ENCODE data around the gene RTTN.

Gene RTTN

DNA sequence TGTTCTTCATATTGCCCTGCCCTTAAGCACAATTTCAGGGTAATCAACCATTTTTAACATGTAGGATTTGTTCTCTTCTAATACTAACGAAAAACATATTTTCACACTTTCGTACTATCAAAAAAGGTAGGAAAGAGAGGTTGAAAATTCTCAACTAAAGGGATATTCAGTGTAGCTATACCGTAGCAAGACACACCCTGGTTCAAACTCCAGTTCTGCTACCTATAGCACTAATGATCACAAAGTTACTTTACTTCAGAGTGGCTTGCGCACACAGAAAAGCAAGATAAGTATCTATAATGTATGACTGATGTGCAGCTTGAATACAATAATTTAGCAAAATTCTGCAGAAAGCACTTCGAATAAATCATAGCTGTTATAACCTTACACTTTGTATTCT lies 132.1 kb downstream of the RTTN start:
- no peak for DNase-seq (ENCODE audit: low spot score)

- no peak for DNase-seq (ENCODE audit: low spot score)
Measured at GRCh38 chr18:70072678-70073077, 132.8 kb downstream of the RTTN start.

DNA sequence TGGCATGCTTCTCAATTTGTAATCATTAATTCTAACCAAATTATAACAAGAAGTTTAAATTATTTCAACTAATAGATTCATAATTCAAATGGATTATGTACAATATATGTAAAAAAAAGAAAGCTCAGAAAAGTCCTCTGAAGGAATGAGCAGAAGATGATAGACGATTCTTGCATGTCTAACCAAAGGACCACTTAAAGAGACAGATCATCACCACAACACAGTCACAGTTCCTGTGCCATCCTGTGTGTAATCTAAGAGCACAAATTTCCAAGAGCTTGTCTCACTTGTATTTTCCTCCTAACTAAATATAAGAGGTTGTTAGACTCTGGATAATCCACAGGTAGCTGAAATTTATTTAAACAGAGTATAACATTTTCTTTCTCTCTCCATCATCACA lies 135.5 kb downstream of the RTTN start:
- DNase-seq (ENCODE audit: low spot score) = no peak

DNA sequence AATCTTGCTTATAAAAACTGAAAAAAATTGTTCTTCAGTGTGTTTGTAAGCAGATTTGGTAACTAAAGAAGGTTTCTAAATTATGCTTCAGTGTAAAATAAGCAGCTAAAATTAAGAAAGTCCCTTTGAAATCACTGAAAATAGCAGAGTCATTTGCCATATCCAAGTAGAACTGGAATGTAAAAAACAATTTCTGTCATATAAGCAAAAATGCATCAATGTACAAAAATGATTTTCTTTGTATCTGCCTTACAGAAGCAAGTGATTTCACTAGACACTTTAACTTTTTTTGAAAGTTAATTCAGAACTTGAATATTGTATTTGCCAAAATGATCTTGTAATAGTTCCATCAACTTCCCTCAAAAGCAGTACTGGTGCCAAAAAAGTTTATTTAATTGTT lies 136.1 kb downstream of the RTTN start:
- no peak for DNase-seq (ENCODE audit: low spot score)

- no peak for DNase-seq (ENCODE audit: low spot score)
Measured at GRCh38 chr18:70068981-70069380, 136.5 kb downstream of the RTTN start.

DNA sequence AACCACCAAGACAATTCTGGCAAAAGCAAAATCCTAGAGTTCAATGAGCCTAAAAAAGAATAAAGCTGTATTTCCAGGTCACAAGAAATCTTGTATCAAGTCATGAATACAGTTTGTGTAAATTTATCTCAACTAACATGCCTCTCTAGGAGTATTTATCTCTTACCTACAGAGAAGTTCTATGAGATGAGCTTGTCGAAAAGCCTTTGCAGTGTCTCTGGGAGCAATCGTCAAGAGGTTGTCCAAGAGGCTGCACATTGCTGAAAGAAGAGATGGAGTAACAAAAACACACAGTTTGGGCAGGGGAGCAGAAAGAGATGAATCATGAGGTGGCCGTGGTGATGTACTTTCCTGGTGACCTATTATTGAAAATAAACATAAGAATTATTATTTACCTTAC lies 145.8 kb downstream of the RTTN start:
- DNase-seq (ENCODE audit: low spot score) = no peak

- no peak for DNase-seq (ENCODE audit: low spot score)
Measured at GRCh38 chr18:70058916-70059315, 146.6 kb downstream of the RTTN start.

DNA sequence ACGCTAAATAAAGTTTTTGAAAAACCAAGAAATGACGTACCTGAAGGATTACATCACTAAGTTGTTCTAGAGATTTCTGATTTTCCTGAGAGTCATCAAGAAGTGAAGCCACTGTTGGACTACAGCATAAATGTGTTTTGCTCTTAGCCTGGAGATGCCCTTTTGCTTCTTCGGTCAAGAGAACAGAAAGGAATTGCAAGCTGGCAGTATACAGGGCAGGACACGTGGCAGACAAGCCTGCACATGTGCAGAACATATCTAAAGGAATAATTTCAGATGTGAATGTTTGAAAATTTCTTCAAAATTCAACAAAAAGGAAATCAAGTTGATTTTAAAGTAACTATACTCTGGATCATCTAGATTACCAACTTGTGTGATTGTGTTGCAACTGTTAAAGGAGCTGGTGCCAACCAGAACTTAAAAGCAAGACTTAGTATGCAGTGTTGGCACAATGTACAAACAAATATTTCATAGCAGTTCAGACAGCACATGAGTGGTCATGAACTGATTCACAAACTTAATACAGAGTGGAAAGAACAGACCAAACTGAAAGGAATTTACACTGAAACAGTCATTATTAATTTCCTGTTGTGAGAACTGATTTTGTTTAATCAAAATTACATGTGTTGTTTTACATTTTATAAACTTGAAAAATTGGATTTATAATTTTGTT lies 157.4 kb downstream of the RTTN start:
- DNase-seq (ENCODE audit: low spot score) = no peak

- DNase-seq (ENCODE audit: low spot score) = no peak
Measured at GRCh38 chr18:70046796-70047195, 158.7 kb downstream of the RTTN start.

- no peak for DNase-seq (ENCODE audit: low spot score)
Measured at GRCh38 chr18:70046207-70046606, 159.3 kb downstream of the RTTN start.

- DNase-seq (ENCODE audit: low spot score) = no peak
Measured at GRCh38 chr18:70044632-70045031, 160.9 kb downstream of the RTTN start.

DNA sequence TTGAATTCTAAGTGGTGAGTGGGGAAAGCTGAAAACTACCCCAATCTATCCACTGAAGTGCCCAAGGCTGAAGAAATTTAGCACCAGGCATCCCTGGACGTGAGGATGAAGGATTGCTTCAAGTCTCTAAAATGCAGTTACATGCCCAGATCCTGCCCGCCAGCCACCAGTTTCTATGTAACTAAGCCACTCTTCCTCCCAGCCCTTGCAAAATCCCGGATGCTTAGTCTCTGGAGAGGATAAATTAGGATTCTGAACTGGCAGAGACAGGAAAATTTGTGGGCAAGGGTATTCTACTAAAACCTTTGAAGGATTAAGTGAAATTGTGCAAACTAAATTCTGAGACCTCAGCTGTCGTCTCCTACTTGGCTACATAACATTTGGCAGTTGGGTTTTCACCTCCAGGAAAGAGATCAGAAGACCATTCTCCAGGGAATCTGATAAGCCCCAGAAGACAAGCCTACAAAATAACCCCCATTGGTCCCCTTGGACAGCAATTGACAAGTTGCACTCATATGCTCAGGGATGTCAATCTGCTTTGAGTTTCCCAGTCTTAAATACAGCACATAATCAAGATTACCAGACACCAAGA lies 163.9 kb downstream of the RTTN start:
- DNase-seq (ENCODE audit: low spot score) = no peak

GRCh38 chr18:70039186-70039585 lies 166.3 kb downstream of the RTTN start:
- DNase-seq (ENCODE audit: low spot score) = no peak

DNA sequence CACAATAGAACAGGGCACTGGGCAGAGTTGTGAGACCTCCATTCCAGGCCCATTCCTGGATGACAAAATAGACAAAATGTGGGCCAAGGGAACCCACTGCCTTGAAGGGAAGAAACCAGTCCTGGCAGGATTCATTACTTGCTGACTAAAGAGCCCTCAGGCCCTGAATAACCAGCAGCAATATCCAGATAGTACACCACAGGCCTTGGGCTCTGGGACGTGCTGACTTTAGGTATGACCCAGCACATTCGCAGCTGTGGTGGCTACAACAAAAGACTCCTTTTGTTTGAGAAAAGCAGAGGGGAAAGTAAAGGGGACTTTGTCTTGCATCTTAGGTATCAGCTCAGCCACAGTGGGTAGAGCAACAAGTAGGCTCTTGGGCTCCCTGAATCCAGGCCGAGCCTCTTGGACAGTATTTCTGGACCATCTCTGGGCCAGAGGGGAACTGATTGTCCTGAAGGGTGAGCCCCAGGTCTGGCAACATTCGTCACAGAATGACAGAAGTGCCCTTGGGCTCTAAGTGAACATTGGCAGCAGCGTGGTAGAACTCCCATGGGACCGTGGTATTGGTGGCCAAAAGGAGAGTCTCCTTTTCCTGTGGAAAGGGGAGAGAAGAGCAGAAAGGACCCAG lies 167.9 kb downstream of the RTTN start:
- no peak for DNase-seq (ENCODE audit: low spot score)

DNA sequence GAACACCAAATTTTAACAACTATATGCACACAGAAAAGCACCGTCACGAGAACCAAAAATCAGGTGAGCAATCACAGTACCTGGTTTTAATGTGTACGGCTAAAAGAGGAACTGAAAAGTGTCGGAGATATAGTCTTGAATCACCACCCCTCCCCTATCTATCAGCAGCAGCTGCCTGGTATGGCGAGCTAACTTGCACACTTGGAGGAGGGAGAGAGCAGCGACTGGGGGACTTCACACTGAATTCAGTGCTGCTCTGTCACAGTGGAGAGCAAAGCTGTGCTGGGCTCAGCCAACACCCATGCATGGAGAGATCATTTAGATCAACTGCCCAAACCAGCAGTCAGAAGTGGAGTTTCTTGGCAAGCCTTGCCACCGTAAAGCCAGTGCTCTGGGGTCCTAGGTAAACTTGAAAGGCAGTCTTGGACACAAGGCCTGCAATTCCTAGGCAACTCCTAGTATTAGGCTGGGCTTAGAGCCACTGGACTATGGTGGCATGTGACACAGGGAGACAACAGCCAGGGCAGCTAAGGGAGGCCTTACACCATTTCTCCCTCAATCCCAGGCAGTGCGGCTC lies 168.6 kb downstream of the RTTN start:
- no peak for DNase-seq (ENCODE audit: low spot score)

DNA sequence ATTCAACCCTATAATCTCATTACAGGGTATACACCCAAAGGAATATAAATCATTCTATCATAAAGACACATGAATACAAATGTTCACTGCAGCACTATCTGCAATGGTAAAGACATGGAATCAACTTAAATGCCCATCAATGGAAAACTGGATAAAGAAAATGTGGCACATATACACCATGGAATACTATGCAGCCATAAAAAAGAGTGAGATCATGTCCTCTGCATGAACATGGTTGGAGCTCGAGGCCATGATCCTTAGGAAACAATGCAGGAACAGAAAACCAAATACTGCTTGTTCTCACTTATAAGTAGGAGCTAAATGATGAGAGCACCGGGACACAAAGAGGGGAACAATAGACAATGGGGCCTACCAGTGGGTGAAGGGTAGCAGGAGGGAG lies 169.3 kb downstream of the RTTN start:
- DNase-seq (ENCODE audit: low spot score) = no peak

DNA sequence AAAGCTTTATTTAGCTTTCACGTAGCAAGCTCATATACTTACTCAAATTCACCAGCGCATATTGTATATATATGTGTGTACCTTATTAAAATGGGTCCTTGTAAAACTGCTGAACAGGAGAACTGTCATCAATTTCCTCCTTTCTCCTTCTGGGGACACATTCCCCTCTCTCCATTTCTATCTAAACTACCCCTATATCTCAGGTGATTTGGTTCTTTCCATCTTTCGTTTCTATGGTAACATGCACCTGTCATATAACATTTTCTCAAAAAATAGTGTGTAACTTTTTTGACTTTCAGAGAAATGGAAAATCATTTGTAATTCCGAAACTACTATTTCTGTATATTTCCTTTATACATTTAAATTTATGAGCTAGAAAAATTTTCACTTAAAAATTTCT lies 174.3 kb downstream of the RTTN start:
- DNase-seq (ENCODE audit: low spot score) = no peak

DNA sequence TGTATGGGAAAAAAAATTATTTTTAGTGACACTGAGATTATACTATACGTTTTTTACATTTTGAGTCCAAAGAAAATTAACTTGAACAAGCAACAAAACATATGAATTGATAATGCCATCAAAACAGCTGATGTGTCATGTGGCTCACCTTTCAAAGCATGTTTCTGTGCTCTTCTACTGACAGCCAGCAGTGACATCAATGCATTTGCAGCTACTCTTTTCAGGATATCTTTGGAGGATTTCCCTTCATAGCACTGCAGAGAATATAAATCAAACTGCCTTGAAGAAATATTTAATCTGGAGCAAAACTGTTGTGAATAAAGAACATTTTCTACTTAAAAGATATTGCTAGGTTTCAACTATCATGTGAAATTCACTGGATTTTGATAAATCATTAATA lies 174.8 kb downstream of the RTTN start:
- no peak for DNase-seq (ENCODE audit: low spot score)

DNA sequence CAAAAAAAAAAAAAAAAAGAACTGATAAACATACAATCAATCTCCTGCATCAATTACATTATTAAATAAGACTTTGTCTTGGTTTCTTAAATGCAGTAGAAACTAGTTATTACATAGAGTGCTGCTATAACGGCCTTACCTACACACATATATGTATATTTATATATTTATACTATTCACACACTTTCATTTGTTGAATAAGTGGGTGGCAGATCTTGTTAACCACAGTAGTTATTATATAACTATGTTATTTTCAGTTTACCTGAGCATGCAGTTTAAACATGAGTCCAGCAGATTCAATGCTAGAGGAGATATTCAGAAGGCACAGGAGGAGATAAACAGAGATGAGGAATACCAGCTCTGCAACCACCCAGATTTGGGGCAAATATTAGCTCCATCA lies 176.3 kb downstream of the RTTN start:
- DNase-seq (ENCODE audit: low spot score) = no peak

DNA sequence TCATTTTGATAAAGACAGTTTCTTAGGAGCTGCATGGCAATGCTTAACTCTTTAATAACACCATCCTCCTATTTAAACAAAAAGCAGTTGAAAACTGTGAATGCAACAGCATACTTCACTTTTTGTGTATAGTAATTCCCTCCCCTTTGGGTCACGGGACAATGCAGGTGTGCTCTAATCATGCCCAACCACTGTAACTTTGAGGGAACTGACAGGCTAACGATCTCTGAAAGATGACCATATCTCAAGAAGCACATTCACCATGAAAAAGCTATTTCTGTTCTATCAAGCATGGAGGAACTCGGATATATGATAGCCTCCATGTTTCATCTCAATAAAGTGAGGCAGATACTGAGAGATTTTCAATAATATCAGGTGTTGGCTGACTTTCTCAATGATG lies 176.8 kb downstream of the RTTN start:
- DNase-seq (ENCODE audit: low spot score) = no peak

DNA sequence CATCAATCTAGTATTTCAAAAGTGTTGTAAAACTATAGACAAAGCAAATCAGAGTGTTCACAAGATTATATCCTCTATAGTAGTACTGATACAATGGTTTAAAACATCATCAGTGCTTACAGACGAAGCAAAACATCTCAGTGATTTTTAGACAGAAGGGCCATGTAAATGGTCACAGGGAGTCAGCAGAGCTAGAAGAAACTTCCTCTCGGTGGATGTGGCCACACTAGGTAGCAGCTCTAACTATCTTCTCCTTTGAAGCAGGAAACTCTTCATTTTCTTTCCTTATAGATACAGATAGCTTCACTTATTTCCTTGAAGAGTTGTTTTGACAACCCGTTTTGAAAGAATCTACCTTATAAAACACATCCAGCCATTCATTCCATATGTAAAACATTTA lies 177.4 kb downstream of the RTTN start:
- DNase-seq (ENCODE audit: low spot score) = no peak

DNA sequence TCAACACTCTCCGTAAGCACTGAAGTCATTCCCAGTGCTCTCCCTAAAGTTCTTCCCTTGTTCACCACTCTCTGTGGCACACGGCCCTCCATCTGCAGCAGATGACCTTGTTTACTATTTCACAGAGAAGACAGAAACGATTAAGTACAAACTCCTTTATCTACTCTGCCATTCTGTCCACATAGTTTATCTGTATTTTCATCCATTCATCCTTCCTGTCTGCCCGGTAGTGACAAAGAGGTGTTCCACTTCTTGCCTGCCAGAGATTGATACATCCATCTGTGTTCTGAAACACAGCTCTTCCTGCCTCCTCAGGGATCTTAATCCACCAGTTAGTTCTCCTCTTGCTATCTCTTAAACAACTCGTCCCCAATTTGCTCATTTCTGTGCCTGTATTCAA lies 179.9 kb downstream of the RTTN start:
- DNase-seq (ENCODE audit: low spot score) = no peak

DNA sequence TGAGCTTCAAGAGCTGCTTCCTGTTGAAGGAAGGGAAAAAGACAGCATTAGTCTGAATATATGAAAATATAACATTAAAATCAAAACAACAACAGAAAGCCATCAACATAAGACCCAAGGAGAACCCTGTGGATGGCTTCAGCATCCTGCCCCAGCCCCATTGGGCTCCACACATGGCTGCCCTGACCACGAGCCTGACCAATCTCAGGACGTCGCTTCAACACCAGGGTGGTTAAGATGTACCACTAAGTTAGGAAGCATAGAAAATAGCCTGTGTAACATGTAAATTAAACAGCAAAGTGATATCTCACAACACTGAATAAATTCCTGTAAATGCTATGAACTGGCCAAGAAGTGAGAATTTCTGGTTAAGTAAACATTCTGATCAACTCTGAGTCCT lies 180.7 kb downstream of the RTTN start:
- no peak for DNase-seq (ENCODE audit: low spot score)

GRCh38 chr18:70024093-70024492 lies 181.4 kb downstream of the RTTN start:
- DNase-seq (ENCODE audit: low spot score) = no peak

Data from HuH-7 (cell line).